ENCODE results near the gene ZNF431.

Gene ZNF431

GRCh38 chr19:21141787-21142464 is at the start of gene ZNF431:
TSS of gene ZNF431 (plus strand) at chr19:21142040. CDS start at chr19:21142184, 144 bp downstream.
- peak within 1 kb of the TSS; percentile 90 for H3K4me3 ChIP-seq (ENCODE audit: low read length)
- TF ChIP-seq ZNF274 (IDR thresholded peaks at IDR 0.05; ENCODE audit: low read depth, low read length), result no peak

- H3K4me3 ChIP-seq (ENCODE audit: low read length), result no peak overlapping the region
- no peak for TF ChIP-seq ZNF274 (IDR thresholded peaks at IDR 0.05; ENCODE audit: low read depth, low read length)
Measured at GRCh38 chr19:21092109-21092508, 49.7 kb upstream of the ZNF431 start.

- H3K4me3 ChIP-seq (ENCODE audit: low read length), result no peak overlapping the region
- TF ChIP-seq ZNF274 (IDR thresholded peaks at IDR 0.05; ENCODE audit: low read depth, low read length), result no peak
Measured at GRCh38 chr19:21094347-21095025, 47.4 kb upstream of the ZNF431 start.

DNA sequence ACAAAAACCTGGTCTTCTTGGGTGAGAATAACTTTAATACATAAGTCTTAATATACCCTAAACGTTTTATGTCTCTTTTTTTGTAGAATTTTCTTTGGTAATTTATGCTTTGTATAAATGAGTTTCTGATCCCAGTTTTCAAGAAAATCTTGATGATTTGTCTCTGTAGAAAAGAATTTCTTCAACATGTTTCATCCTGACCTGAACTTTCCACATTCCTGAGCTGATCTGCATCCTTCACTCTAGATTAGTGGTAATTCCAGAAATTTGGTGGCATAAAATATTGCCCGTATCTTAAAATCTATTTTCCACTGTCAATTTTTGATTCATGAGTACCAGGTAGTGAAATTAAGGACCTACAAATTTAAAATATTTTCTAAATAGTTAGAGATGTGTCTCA is 43.5 kb upstream of the ZNF431 start:
- no peak overlapping the region for H3K4me3 ChIP-seq (ENCODE audit: low read length)
- TF ChIP-seq ZNF274 (IDR thresholded peaks at IDR 0.05; ENCODE audit: low read depth, low read length), result no peak

- no peak overlapping the region for H3K4me3 ChIP-seq (ENCODE audit: low read length)
- no peak for TF ChIP-seq ZNF274 (IDR thresholded peaks at IDR 0.05; ENCODE audit: low read depth, low read length)
Measured at GRCh38 chr19:21101521-21102242, 40.2 kb upstream of the ZNF431 start.

- no peak overlapping the region for H3K4me3 ChIP-seq (ENCODE audit: low read length)
- no peak for TF ChIP-seq ZNF274 (IDR thresholded peaks at IDR 0.05; ENCODE audit: low read depth, low read length)
Measured at GRCh38 chr19:21109116-21109515, 32.7 kb upstream of the ZNF431 start.

DNA sequence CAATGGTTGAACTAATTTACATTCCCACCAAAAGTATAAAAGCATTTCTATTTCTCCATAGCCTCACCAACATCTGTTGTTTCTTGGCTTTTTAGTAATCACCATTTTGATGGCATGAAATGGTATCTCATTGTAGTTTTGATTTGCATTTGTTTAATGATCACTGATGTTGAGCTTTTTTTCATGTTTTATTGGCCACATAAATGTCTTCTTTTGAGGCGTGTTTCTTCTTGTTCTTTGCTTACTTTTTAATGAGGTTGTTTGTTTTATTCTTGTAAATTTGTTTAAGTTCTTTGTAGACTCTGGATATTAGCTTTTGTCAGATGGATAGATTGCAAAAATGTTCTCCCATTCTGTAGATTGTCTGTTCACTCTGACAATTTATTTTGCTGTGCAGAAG is 31.7 kb upstream of the ZNF431 start:
- no peak for TF ChIP-seq ZNF274 (IDR thresholded peaks at IDR 0.05; ENCODE audit: low read depth, low read length)
- no peak overlapping the region for H3K4me3 ChIP-seq (ENCODE audit: low read length)

GRCh38 chr19:21115430-21115829 is 26.4 kb upstream of the ZNF431 start:
- TF ChIP-seq ZNF274 (IDR thresholded peaks at IDR 0.05; ENCODE audit: low read depth, low read length), result no peak

GRCh38 chr19:21117041-21117907 is 24.6 kb upstream of the ZNF431 start:
- TF ChIP-seq ZNF274 (IDR thresholded peaks at IDR 0.05; ENCODE audit: low read depth, low read length), result no peak
- no peak overlapping the region for H3K4me3 ChIP-seq (ENCODE audit: low read length)

More at GRCh38 chr19:21115430-21115829, 26.4 kb upstream of the ZNF431 start:
- H3K4me3 ChIP-seq (ENCODE audit: low read length), result no peak overlapping the region

GRCh38 chr19:21126078-21126477 is 15.8 kb upstream of the ZNF431 start:
- H3K4me3 ChIP-seq (ENCODE audit: low read length), result no peak overlapping the region
- no peak for TF ChIP-seq ZNF274 (IDR thresholded peaks at IDR 0.05; ENCODE audit: low read depth, low read length)

DNA sequence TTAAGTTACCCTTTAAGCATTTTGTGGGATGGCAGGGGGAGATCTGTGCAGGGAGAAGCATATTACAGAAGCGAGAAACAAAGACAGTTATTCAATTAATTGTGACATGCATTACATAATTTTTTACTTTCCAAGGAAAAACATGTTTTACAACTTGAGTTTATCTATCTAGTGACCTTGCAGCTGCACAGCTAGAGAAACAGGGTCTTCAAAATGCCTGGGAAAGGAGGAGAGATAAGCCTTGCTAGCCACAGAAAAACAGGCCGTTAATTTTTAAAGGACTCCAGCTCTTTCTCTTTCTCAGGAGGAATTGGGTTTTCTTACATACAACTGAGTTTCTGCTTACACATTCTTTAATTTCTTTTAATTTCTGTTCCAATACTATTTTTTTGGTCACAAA is 14.8 kb upstream of the ZNF431 start:
- no peak overlapping the region for H3K4me3 ChIP-seq (ENCODE audit: low read length)
- no peak for TF ChIP-seq ZNF274 (IDR thresholded peaks at IDR 0.05; ENCODE audit: low read depth, low read length)

DNA sequence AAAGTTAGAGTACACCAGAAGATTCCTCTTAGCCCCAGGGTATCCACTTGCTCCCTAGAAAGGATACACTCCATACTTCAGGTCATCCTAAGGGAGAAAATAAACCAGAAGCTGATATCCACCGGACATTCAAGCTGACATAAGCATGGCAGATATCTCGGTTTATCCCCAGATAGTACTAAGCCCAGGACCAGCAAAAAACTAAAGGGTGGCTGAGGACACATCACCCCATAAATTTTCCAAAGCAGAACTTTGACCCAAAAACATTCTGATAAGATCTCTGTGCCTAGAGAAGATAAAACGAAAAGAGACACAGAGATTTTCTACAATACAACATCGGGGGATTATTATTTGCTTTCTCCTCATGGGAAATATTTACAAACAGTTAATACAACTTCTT is 13.9 kb upstream of the ZNF431 start:
- no peak for TF ChIP-seq ZNF274 (IDR thresholded peaks at IDR 0.05; ENCODE audit: low read depth, low read length)
- no peak overlapping the region for H3K4me3 ChIP-seq (ENCODE audit: low read length)

- no peak overlapping the region for H3K4me3 ChIP-seq (ENCODE audit: low read length)
- no peak for TF ChIP-seq ZNF274 (IDR thresholded peaks at IDR 0.05; ENCODE audit: low read depth, low read length)
Measured at GRCh38 chr19:21128901-21129698, 12.7 kb upstream of the ZNF431 start.

Data from GM08714 (cell line).